Coronary artery (tissue), 2 donors: ENCODE data around the gene RUNX2.

Experiments
- DNase-seq: peaks from one replicate; pipeline ENCODE4 v3.0.0-alpha.2; 2017; ENCODE audit warnings: low spot score
- H3K27ac ChIP-seq, 2 donors: fragments of 200-600 bp; sonication (generic); one replicate each; pipeline ENCODE4 v1.5.1; 2016 to 2019
- H3K4me3 ChIP-seq: fragments of 200-600 bp; sonication (generic); 2 replicates; pipeline ENCODE4 v1.5.1; 2016; ENCODE audit warnings: mild to moderate bottlenecking, moderate library complexity
- TF ChIP-seq, protein P1 (sequence below): fragments of 200-600 bp; sonication (generic); IDR thresholded peaks from one replicate; pipeline ENCODE4 v1.5.1; 2019; ENCODE audit warnings: antibody characterized with exemption

Gene RUNX2

DNA sequence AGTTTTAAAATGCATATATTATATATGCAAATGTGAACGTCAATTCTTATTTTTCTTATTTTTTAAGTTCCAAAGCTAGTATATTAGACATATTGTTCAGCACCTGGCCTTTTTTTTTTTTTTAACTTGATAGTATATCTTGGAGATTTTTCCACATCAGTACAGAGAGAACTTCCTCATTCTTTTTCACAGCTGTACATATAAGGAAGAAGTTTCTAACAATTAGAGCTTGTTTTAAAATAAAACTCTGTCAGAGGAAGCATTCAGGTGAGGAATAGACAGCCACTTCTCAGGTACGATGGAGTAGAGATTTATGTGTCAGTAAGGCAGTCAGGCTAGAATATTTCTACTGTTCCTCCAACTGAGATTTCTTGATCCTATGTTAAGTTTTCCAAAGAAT is 282.7 kb downstream of the RUNX2 start:
- TF ChIP-seq, protein P1, sequence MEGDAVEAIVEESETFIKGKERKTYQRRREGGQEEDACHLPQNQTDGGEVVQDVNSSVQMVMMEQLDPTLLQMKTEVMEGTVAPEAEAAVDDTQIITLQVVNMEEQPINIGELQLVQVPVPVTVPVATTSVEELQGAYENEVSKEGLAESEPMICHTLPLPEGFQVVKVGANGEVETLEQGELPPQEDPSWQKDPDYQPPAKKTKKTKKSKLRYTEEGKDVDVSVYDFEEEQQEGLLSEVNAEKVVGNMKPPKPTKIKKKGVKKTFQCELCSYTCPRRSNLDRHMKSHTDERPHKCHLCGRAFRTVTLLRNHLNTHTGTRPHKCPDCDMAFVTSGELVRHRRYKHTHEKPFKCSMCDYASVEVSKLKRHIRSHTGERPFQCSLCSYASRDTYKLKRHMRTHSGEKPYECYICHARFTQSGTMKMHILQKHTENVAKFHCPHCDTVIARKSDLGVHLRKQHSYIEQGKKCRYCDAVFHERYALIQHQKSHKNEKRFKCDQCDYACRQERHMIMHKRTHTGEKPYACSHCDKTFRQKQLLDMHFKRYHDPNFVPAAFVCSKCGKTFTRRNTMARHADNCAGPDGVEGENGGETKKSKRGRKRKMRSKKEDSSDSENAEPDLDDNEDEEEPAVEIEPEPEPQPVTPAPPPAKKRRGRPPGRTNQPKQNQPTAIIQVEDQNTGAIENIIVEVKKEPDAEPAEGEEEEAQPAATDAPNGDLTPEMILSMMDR, result no peak
- H3K27ac ChIP-seq, result no peak overlapping the region
- no peak overlapping the region for H3K4me3 ChIP-seq
- no peak for DNase-seq

DNA sequence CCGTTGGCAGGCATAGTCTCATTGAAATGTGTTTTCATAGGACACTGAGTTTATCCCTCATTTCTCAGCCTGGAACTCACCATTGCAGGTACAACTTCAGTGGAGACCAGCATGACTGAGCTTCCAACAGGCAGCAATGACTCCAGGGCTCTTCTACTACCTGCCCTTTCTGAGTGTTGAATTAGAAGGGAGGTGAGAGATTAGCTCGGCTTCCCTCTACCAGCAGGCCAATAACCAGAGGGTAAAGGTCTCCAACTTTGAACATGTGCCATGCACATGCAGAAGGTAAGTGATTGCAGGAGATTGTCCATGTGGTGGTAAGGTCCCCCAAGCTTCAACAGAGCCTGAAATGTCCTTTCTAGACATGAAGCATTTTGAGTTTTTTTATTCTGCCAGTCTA is 283.4 kb downstream of the RUNX2 start:
- no peak overlapping the region for H3K4me3 ChIP-seq
- TF ChIP-seq, protein P1, result no peak
- no peak for DNase-seq
- H3K27ac ChIP-seq, result no peak overlapping the region

DNA sequence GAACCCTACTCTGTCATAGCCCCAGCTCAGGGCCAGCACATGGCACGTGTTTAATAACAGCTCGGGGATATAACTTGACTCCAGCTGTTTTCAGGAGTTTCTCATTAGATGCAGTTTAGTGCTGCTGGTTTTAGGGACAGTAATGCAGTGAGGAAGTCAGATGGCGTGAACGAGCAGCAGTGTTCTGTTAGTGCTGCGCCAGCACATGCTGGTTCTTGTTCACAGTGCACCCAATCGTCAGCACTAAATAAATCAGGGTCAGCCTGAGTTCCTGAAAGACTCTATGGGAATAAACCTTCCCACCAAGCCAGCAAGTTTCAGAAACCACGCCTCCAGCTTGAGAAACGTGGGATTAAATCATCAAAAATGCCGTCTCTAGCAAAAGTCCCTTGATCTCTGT is 285.5 kb downstream of the RUNX2 start:
- TF ChIP-seq, protein P1, result no peak
- DNase-seq, result no peak
- no peak overlapping the region for H3K27ac ChIP-seq

DNA sequence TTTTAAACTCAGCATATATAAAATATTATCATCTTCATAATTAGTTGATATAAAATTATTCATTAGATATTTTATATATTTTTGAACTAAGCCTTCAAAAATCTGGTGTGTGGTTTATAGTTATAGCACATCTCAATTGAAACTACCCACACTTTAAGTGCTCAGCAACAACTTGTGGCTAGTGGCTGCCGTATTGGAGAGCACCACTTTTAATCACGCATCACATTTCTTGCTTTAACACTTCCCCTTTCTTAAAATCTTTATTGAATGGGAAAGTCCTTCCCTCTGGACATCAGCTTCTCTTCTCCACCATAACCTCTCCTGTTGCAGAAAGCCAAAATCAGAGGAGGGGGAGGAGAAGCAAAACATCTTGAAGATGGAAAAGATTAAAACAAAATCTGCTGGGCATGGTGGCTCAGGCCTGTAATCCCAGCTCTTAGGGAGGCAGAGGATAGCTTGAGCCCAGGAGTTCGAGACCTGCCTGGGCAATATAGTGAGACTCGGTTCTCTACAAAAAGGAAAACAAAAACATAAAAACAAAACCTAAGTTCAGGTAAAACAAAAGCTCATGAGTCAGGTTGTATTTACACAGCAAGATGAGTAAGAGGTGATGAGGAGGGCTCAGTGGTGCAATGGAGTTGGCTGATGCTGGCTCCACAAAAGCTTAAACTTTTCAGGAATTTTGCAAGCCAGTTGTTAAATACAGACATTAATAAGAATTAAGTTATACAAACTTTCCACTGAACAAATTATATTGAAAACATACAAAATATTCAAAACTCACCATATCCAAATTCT is 286.6 kb downstream of the RUNX2 start:
- TF ChIP-seq, protein P1, result no peak
- Histone ChIP-seq H3K27ac (no peak overlapping the region), H3K4me3 (no peak overlapping the region)
- DNase-seq, result no peak

More for the DNA sequence above, 285.5 kb downstream of the RUNX2 start:
- no peak overlapping the region for H3K4me3 ChIP-seq

DNA sequence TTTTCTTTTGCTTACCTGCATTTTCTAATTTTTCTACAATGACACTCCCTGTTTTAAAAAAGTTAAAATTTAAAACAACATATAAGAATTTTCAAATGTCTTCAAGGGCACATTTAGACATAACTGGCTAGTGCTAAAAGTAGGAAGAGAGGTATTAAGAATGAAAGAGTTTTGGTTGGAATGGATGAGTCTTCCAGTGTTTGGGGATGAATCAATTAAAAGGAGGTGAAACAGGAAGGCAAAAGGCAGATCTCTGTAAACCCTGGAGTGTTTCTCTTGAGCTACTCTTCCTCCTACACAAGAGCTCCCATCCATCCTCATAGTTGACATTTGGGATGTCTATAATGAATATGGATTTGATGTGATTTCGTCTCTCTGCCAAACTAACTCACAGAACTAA is 288.1 kb downstream of the RUNX2 start:
- no peak for DNase-seq
- H3K4me3 ChIP-seq, result no peak overlapping the region
- TF ChIP-seq, protein P1, result no peak
- no peak overlapping the region for H3K27ac ChIP-seq

DNA sequence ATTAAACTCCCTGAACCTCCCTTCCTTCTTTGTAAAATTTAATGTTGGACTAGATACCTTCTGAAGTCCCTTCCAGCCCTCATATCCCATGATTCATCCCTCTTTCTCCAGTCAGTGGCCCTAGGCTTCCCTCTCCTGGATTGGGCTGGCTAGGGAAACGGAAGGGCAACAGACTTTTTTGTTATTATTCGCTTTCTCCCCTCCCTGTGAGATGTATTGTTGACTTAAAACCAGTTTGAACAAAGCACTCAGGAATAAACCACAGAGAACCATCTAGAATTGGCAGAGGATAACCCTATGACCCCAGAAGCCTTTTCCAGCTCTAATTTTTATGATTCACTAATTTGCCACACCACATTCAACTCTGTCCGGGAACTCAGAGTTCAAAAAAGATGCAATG is 289.3 kb downstream of the RUNX2 start:
- no peak for DNase-seq
- Histone ChIP-seq H3K4me3 (no peak overlapping the region), H3K27ac (no peak overlapping the region)
- TF ChIP-seq, protein P1, result no peak

DNA sequence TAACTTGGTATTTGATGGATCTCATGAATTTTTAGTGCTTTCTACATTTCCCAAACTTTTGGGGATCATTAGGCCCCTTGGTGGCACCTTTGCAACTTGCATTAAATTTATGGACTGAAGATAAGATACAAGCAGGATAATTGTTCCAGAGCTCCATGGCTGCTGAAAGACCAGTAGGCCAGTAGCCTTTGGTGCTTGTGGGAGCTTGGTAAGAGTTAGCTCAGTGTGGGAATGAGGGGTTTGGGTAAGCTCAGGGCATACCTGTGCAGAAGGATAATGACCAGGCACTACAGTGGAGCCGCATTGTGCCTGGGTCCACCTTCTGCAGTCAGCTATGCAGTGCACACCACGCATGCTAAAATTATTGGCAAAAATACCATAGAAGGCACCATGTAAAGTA is 290.1 kb downstream of the RUNX2 start:
- TF ChIP-seq, protein P1, result no peak
- Histone ChIP-seq H3K27ac (no peak overlapping the region), H3K4me3 (no peak overlapping the region)
- DNase-seq, result no peak
